H9 (cell line): Measurements from ENCODE around the gene NRM. TPM values are rescaled to one million over a fixed set of nuclear protein-coding genes. Genes with fewer than 3 reads are reported as not detected.

ENCODE experiments used
- DNase-seq: peaks from one replicate; pipeline ENCODE4 v3.0.0-alpha.2; 2017
- H2AFZ ChIP-seq: one replicate; pipeline ENCODE4 v1.6.1; 2013; ENCODE audit warnings: mild to moderate bottlenecking, low read length, control low read depth, moderate library complexity
- H2AK5ac ChIP-seq: 2 replicates; pipeline ENCODE4 v1.6.1; 2013; ENCODE audit warnings: low read length, control low read depth, mixed read lengths; ENCODE audit not compliant: insufficient read length
- H2BK120ac ChIP-seq: one replicate; pipeline ENCODE4 v1.6.1; 2013; ENCODE audit warnings: low read depth, mild to moderate bottlenecking, low read length, control low read depth, inconsistent platforms; ENCODE audit not compliant: poor library complexity, severe bottlenecking
- H2BK12ac ChIP-seq: 2 replicates; pipeline ENCODE4 v1.6.1; 2013; ENCODE audit warnings: low read length, control low read depth, mixed read lengths, low read depth; ENCODE audit not compliant: insufficient read length
- H2BK15ac ChIP-seq: 2 replicates; pipeline ENCODE4 v1.6.1; 2013; ENCODE audit warnings: low read depth, low read length, control low read depth
- H2BK20ac ChIP-seq: one replicate; pipeline ENCODE4 v1.6.1; 2013; ENCODE audit warnings: low read depth, mild to moderate bottlenecking, low read length, control low read depth, inconsistent platforms; ENCODE audit not compliant: poor library complexity, severe bottlenecking
- H2BK5ac ChIP-seq: 2 replicates; pipeline ENCODE4 v1.6.1; 2013; ENCODE audit warnings: low read length, control low read depth, mixed read lengths; ENCODE audit not compliant: insufficient read length
- H3K14ac ChIP-seq: 2 replicates; pipeline ENCODE4 v1.6.1; 2013; ENCODE audit warnings: low read length, control low read depth; ENCODE audit not compliant: insufficient read depth
- H3K18ac ChIP-seq: 2 replicates; pipeline ENCODE4 v1.6.1; 2013; ENCODE audit warnings: low read depth, mild to moderate bottlenecking, mixed read lengths, low read length, control low read depth; ENCODE audit not compliant: insufficient read length
- H3K23ac ChIP-seq: 2 replicates; pipeline ENCODE4 v1.6.1; 2013; ENCODE audit warnings: low read length, control low read depth, mixed read lengths, low read depth; ENCODE audit not compliant: insufficient read length
- H3K23me2 ChIP-seq: 2 replicates; pipeline ENCODE4 v1.6.1; 2013; ENCODE audit warnings: low read depth, mild to moderate bottlenecking, mixed read lengths, low read length, control low read depth; ENCODE audit not compliant: insufficient read length, poor library complexity, severe bottlenecking
- H3K27ac ChIP-seq: 2 replicates; pipeline ENCODE4 v1.5.1; 2013; ENCODE audit warnings: low read length, control low read depth, mixed read lengths, low read depth; ENCODE audit not compliant: insufficient read length
- H3K27me3 ChIP-seq: 2 replicates; pipeline ENCODE4 v1.6.1; 2013; ENCODE audit warnings: low read length, control low read depth, inconsistent platforms; ENCODE audit not compliant: insufficient read depth
- H3K4ac ChIP-seq: 2 replicates; pipeline ENCODE4 v1.6.1; 2013; ENCODE audit warnings: low read depth, mild to moderate bottlenecking, control low read depth, inconsistent platforms, low read length, moderate library complexity
- H3K4me1 ChIP-seq: 2 replicates; pipeline ENCODE4 v1.6.1; 2013; ENCODE audit warnings: low read length, control low read depth, inconsistent platforms; ENCODE audit not compliant: insufficient read depth
- H3K4me2 ChIP-seq: 2 replicates; pipeline ENCODE4 v1.6.1; 2013; ENCODE audit warnings: low read length, control low read depth, mixed read lengths; ENCODE audit not compliant: insufficient read length, insufficient read depth
- H3K56ac ChIP-seq: 2 replicates; pipeline ENCODE4 v1.6.1; 2013; ENCODE audit warnings: low read depth, mild to moderate bottlenecking, mixed read lengths, low read length, control low read depth; ENCODE audit not compliant: insufficient read length
- H3K79me1 ChIP-seq: 2 replicates; pipeline ENCODE4 v1.6.1; 2013; ENCODE audit warnings: low read depth, mild to moderate bottlenecking, moderate library complexity, low read length, control low read depth, inconsistent platforms; ENCODE audit not compliant: insufficient read depth, poor library complexity, severe bottlenecking
- H3K79me2 ChIP-seq: 2 replicates; pipeline ENCODE4 v1.6.1; 2013; ENCODE audit warnings: low read length, control low read depth, inconsistent platforms; ENCODE audit not compliant: insufficient read depth
- H3K9ac ChIP-seq: 2 replicates; pipeline ENCODE4 v1.6.1; 2013; ENCODE audit warnings: low read length, control low read depth, mixed read lengths; ENCODE audit not compliant: insufficient read length; ENCODE audit errors: extremely low read depth
- H3K9me3 ChIP-seq: one replicate; pipeline ENCODE4 v1.6.1; 2013; ENCODE audit warnings: low read depth, low read length, inconsistent platforms; ENCODE audit not compliant: control insufficient read depth
- H3T11ph ChIP-seq: one replicate; pipeline ENCODE4 v1.6.1; 2013; ENCODE audit warnings: mild to moderate bottlenecking, low read length, control low read depth, inconsistent platforms
- H4K20me1 ChIP-seq: one replicate; pipeline ENCODE4 v1.6.1; 2013; ENCODE audit not compliant: control insufficient read depth, insufficient read length, insufficient read depth
- H4K5ac ChIP-seq: 2 replicates; pipeline ENCODE4 v1.6.1; 2013; ENCODE audit warnings: low read depth, mild to moderate bottlenecking, mixed read lengths, low read length, control low read depth; ENCODE audit not compliant: insufficient read length
- H4K8ac ChIP-seq: replicated peaks from 2 replicates; pipeline ENCODE4 v1.6.1; 2013; ENCODE audit warnings: low read length, control low read depth, mixed read lengths, low read depth; ENCODE audit not compliant: insufficient read length
- H4K91ac ChIP-seq: 2 replicates; pipeline ENCODE4 v1.6.1; 2013; ENCODE audit warnings: low read depth, mild to moderate bottlenecking, moderate library complexity, mixed read lengths, low read length, control low read depth; ENCODE audit not compliant: insufficient read length
- H3K27ac Mint-ChIP-seq, 3 experiments: 2 replicates in 2 of 3; 3 replicates in 1 of 3; pipeline ENCODE4 v1.8.0; 2020 to 2021; ENCODE audit warnings: mixed read lengths in 3 of 3, mild to moderate bottlenecking in 1 of 3, moderate library complexity in 1 of 3
- H3K27me3 Mint-ChIP-seq: 2 replicates; pipeline ENCODE4 v1.8.0; 2021; ENCODE audit warnings: low read depth, mild to moderate bottlenecking, moderate library complexity, mixed read lengths
- H3K36me3 Mint-ChIP-seq, 3 experiments: 2 replicates in 2 of 3; 3 replicates in 1 of 3; pipeline ENCODE4 v1.8.0; 2020 to 2021; ENCODE audit warnings: low read depth in 3 of 3, mixed read lengths in 3 of 3; ENCODE audit not compliant: insufficient read depth in 1 of 3
- H3K4me1 Mint-ChIP-seq, 2 experiments: 2 replicates each; pipeline ENCODE4 v1.8.0; 2020; ENCODE audit warnings: mixed read lengths in 2 of 2
- H3K4me3 Mint-ChIP-seq, 2 experiments: 2 replicates in 1 of 2; 3 replicates in 1 of 2; pipeline ENCODE4 v1.8.0; 2020 to 2021; ENCODE audit warnings: mild to moderate bottlenecking in 2 of 2, mixed read lengths in 2 of 2, moderate library complexity in 1 of 2
- H3K9me3 Mint-ChIP-seq, 2 experiments: 2 replicates in 1 of 2; 3 replicates in 1 of 2; pipeline ENCODE4 v1.8.0; 2020; ENCODE audit warnings: mild to moderate bottlenecking in 2 of 2, mixed read lengths in 2 of 2, moderate library complexity in 1 of 2
- CTCF ChIP-seq: fragments of 200-600 bp; sonication (generic); conservative IDR thresholded peaks from 3 replicates; pipeline ENCODE4 v1.8.0; 2021; ENCODE audit warnings: antibody characterized with exemption, mild to moderate bottlenecking
- WGBS: extraction: QIAGEN DNeasy Blood & Tissue Kit; methylation state at CpG from one replicate; pipeline ENCODE4 v1.1.7; 2013; ENCODE audit warnings: missing lambda C conversion rate, low lambda C conversion rate, mixed read lengths; ENCODE audit not compliant: insufficient read length; ENCODE audit errors: extremely low coverage; 5-methylcytosine and 5-hydroxymethylcytosine counted together
- total RNA-seq: library from RNA; stranded (reverse); gene quantifications from 2 replicates; pipeline ENCODE4 v1.2.1, GENCODE V29; 2021

The NRM gene
- total RNA-seq, 1 experiment from 2014 or later, result 36.5 TPM

- H4K8ac ChIP-seq, result no peak overlapping the region
- peaks cover 17% of the 10 kb centered on the region; the same call in 1 of the 2 replicates for H3K4me1 ChIP-seq
- no peak overlapping the region for H4K5ac ChIP-seq
- H3K79me2 ChIP-seq, result peaks cover 2% of the 10 kb centered on the region; the same call in 1 of the 2 replicates
- Mint-ChIP-seq H3K27me3 (peaks cover 3% of the 10 kb centered on the region; the same call in 1 of the 2 replicates), H3K36me3 (peaks cover 7 to 27% (median 18%) of the 10 kb centered on the region in 3 experiments; a peak in 6 of 7 replicates), H3K4me1 (peaks cover 68 to 72% of the 10 kb centered on the region in 2 experiments), H3K9me3 (no peaks in the 10 kb centered on the region; a peak in 1 of 5 replicates), H3K27ac (peak overlapping the region in 1 of 3 experiments; percentile 14; a peak in 2 of 7 replicates), H3K4me3 (peak overlapping the region; percentile 86 to 88)
- H3K79me1 ChIP-seq, result no peaks in the 10 kb centered on the region
- H3K4me2 ChIP-seq, result peak overlapping the region; percentile 74
- H2AFZ ChIP-seq, result no peak overlapping the region
- no peak for TF ChIP-seq CTCF
- H3K14ac ChIP-seq, result no peak overlapping the region; the same call in 1 of the 2 replicates
- H2AK5ac ChIP-seq, result no peak overlapping the region
- H2BK12ac ChIP-seq, result no peak overlapping the region
- peak; percentile 45 for DNase-seq
- H2BK15ac ChIP-seq, result no peak overlapping the region
- no peaks in the 10 kb centered on the region for H3K9me3 ChIP-seq
- H4K20me1 ChIP-seq, result no peaks in the 10 kb centered on the region
- peaks cover 29% of the 10 kb centered on the region for H3K23me2 ChIP-seq
- no peak overlapping the region for H2BK20ac ChIP-seq
- H3K4ac ChIP-seq, result no peak overlapping the region
- H3K23ac ChIP-seq, result no peak overlapping the region
- H4K91ac ChIP-seq, result no peak overlapping the region
- H3K18ac ChIP-seq, result no peak overlapping the region
- no peaks in the 10 kb centered on the region for H3K27me3 ChIP-seq
- H3T11ph ChIP-seq, result no peak overlapping the region
- H2BK5ac ChIP-seq, result no peak overlapping the region
- H3K56ac ChIP-seq, result no peak overlapping the region
- H3K9ac ChIP-seq, result no peak overlapping the region
- H3K27ac ChIP-seq, result no peak overlapping the region
- no peak overlapping the region for H2BK120ac ChIP-seq
- WGBS, result no CpG with 5 or more reads among the region's 29 CpGs
Observed at GRCh38 chr6:30685157-30686008, 5.4 kb downstream of the NRM start.
